GM21367 (cell line): ENCODE data around the gene IL1F10.
"Not testable (repeated sequence)": the region's sequence is repeated elsewhere in the genome, so short reads cannot be mapped to it uniquely, and the experiment has no call there.

Experiments used
- ATAC-seq: cut with Tn5 transposase; IDR thresholded peaks from one replicate; pipeline ENCODE4 v1.9.1; 2021; ENCODE audit not compliant: unreplicated experiment

Gene IL1F10

GRCh38 chr2:113080134-113080533, 12.4 kb downstream of the IL1F10 start:
- ATAC-seq = no peak

- no peak for ATAC-seq
These were observed 13.9 kb downstream of the IL1F10 start for GRCh38 chr2:113081488-113082210.

DNA sequence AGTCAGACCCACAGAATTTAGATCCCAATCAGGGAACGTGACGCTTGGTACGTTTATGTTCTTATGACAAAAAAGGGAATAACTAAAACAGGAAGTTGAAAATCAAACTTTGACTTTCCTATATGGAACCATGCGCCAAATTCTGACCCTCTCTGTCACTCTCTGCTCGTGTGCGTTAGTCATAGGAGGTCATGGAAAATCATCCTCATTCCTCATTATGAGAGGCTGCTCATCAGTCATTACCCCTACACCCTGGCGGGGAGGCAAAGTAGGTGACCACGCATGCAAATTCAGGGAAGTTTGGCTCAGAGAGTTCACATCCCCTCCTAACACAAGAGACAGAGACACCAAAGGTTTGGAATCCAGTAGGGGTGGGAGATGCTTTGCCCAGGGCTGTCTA, 15.5 kb downstream of the IL1F10 start:
- no peak for ATAC-seq

DNA sequence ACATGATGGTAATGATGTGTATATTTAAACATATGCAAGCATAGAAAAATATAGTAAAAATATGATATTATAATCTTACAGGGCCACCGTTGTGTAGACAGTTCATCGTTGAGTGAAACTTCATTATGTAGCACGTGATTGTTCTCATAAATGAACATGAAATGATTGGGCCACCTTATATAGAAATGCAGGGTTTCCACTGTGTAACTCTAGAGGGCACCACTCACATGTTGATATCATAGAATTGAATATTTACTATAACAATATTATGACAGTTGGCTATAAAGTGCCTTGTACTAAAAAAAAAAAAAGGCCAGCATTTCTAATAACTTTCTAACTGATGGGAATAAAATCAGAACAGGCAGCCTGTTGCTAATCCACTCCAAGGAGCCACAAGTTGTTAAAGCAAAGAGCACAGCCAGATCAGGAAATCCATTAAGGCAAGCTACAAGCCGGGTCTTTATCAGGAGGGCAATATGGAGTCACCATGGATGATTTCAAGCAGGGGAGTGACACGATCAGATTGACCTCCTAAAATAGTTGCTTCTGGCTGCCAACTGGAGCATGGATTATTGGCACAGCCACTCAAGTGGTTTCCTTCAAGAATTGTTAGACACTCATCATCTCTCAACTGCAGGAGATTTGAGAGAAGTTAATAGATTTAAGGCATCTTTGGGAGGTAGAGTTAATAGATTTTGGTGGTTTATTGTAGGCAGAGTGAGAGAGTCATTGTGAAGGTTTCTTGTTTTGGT, 16.7 kb downstream of the IL1F10 start:
- no peak for ATAC-seq

DNA sequence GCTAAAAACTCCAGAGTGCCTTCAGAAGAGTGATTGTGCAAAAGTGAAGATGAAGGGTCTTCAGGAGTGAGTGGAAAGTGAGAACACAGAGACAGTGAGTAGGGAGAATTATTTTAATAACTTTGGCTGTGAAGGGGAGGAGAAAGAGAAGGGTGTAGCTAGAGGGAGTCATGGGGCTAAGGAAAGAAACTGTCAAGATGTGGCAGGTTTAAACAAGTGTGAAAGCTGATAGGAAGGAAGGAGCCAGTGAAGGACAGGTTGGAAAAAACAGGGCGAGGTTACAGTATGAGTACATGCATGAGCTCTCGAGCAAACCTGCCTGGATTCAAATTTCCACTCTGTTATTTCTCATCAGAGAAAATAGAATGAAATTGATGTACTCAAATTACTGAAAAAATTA, 17.8 kb downstream of the IL1F10 start:
- ATAC-seq = no peak

- ATAC-seq = no peak
These were observed 20.6 kb downstream of the IL1F10 start for GRCh38 chr2:113088213-113088992.

DNA sequence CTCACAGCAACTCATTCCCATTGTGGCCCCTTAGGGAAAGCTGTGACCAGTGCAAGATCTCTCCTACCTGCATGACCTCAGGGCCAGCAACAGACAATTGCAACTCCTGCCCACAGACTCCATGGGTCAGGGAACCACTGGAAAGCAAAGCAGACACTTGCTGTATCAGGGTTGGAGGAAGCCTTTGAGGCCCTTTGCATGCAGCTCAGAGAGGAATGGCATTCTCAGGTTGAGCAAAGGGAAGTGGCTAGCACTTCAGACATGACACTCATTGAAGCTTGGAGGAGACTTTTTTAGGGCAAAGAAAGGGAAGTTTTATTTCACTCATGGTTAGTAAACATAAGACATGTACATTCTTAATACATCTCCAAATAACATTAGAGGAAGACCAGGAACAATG, 22.1 kb downstream of the IL1F10 start:
- ATAC-seq = no peak

DNA sequence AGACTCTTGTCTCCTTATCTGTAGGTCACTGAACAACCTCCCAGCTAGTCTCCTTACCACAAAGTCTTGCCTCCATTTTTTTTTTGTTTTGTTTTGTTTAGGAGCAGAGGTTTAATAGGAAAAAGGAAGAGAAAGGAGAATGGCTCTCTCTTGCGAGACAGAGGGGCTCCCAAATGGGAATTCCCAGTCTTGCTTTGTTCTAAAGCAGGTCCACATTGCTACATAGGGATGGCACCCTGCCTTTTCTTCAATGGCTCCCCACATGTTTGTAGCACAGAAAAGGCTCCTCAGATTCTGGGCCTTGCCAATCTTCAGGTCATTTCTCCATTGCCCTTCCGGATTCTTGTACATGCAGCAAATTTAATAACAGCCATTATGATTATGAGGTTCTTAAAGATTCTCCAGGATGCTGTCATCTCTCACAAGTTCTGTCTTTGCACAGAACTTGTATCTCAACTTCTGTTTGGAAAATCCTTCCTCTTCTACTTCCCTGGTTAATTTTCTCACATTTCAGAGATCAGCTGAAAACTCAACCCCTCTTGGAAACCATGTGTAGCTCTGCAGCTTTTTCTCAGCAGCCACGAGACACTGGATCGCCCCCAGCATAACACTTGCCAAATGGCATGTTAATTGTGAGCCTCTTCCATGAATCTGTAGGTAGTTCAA, 23.6 kb downstream of the IL1F10 start:
- ATAC-seq = no peak

DNA sequence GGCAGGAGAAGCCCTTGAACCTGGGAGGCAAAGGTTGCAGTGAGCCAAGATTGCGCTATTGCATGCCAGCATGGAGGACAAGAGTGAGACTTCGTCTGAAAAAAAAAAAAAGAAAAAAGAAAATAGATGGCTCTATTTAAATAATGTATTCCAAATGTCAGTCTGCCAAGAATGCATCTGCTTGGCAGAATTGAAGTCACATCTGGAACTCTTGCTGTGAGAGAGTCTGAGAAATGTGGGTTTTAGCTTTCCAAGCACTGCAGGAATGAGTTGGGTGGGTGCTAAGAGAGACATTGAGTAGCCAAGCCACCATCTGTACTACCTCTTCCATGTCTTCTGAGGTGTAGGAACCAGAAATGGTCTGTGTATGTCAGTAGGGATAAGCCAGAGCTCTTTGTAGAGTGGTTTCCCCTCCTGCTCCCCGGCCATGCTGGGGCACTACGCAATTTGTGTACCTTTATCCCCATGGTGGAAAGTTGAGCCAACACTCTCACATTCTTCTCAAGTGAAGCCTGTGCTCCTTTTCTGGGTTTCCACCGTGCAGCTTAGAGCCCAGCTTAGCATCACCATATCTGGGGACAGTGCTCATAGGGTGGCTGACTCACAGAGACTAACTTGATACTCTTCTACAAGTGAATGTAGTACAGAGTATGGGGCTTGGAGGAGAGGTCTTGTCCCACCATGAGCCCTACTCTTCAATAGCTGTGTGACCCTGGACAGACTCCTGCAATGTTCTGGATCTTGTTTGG, 25.3 kb downstream of the IL1F10 start:
- ATAC-seq = no peak

- ATAC-seq = no peak
These were observed 25.8 kb downstream of the IL1F10 start for GRCh38 chr2:113093613-113093977.

GRCh38 chr2:113096306-113096705, 28.5 kb downstream of the IL1F10 start:
- not testable (repeated sequence) for ATAC-seq

GRCh38 chr2:113096842-113097618, 29.3 kb downstream of the IL1F10 start:
- not testable (repeated sequence) for ATAC-seq

GRCh38 chr2:113098041-113098440, 30.3 kb downstream of the IL1F10 start:
- no peak for ATAC-seq

DNA sequence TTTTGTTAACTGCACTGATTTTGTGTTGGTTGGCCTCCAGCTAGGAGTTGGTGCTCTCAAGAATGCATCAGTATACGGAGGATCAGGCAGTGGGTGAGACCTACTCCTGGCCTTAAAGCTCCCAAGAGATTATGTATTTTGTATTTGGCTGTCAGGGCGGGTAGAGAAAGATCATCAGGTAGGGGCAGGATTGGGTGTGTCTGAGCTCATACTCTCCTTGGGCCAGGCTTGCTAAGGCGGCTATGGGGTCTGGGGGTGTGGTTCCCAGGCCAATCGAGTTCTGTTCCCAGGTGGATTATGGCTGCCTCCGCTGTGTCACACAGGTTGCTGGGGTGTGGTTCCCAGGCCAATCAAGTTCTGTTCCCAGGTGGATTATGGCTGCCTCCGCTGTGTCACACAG, 30.8 kb downstream of the IL1F10 start:
- no peak for ATAC-seq

- no peak for ATAC-seq
These were observed 34.4 kb downstream of the IL1F10 start for GRCh38 chr2:113102133-113102532.

- no peak for ATAC-seq
These were observed 35.5 kb downstream of the IL1F10 start for GRCh38 chr2:113103277-113103676.

- no peak for ATAC-seq
These were observed 36.4 kb downstream of the IL1F10 start for GRCh38 chr2:113104054-113104611.

GRCh38 chr2:113105047-113105785, 37.4 kb downstream of the IL1F10 start:
- no peak for ATAC-seq

DNA sequence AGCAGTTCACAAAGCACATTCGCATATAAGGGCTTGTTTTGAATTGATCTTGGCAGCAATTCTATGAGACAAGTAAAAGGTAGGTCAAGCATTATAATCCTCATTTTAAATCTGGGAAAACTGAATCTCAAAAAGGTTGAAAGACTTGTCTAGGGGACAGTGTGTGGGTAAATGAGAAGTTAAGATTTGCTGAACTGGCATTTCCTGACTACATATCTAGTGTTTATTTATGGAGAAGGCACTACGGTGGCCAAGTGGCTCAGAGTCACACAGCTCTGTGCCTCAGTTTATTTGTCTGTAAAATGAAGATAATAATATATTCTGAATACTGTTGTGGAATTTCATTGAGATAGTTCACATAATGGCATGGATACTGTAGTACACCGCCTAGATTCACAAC, 43.4 kb downstream of the IL1F10 start:
- ATAC-seq = no peak
